HL-60/S4 treated with retinoic acid at 250 ng/mL for 4 days and 3 days (cell line): ENCODE results near the gene NDUFS1.

ENCODE experiments used
- in situ Hi-C: fragments of 300-500 bp; cut with MboI; formaldehyde crosslinking; loops from 2 replicates; pipeline ENCODE4 v1.7.0; 2022; ENCODE audit warnings: low sequenced_read_pairs

The NDUFS1 gene

GRCh38 chr2:206069417-206069816, 89.8 kb downstream of the NDUFS1 start:
- in situ Hi-C loops: no loop called here

DNA sequence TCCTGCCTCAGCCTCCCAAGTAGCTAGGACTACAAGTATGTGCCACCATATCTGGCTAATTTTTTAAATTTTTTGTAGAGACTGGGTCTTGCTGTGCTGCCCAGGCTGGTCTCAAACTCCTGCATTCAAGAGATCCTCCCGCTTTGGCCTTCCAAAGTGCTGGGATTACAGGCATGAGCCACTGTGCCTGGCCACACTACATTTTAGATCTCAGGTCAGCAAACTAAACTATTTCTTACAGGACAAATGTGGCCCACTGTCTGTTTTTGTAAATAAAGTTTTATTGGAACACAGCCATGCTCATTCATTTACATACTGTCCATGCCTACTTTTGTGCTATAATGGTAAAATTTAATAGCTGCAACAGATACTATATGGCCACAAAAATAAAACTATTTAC, 91.0 kb downstream of the NDUFS1 start:
- in situ Hi-C loops: no loop called here
